Stimulated activated CD4-positive, alpha-beta T cell treated with anti-CD3 and anti-CD28 coated beads, Interleukin-12 subunit alpha, Interleukin-12 subunit beta, amount 100 ng/mL, for 24 hours (primary cell): ENCODE data around the gene TMEM255B.
"Not testable (repeated sequence)": the region's sequence is repeated elsewhere in the genome, so short reads cannot be mapped to it uniquely, and the experiment has no call there.

ENCODE experiments used
- DNase-seq, 2 experiments: peaks; one replicate each; pipeline ENCODE4 v3.0.0-alpha.2; 2020; ENCODE audit warnings: low read depth in 2 of 2

The TMEM255B gene

GRCh38 chr13:113749507-113749906, 9.5 kb upstream of the TMEM255B start:
- no peak for DNase-seq

DNA sequence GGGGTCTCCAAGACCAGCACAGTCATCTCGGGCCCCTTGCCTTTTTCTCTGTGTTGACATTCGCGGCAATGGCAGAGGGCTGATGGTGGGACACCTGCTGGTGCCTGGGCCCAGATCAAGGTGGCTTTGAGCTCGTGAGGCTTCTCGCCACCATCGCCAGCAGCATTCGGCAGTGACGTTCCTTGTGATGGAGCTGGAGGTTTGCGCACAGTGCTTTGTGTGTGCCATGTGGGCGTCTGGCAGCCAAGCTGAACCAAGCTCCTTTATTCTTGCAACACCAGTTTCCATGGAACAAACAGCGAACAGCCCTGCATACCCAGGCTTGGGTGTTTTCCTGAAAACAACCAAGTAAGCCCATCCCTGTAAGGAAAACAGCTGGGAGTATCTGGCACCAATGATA, 9.1 kb upstream of the TMEM255B start:
- DNase-seq: no peak

GRCh38 chr13:113750554-113751399, 8.2 kb upstream of the TMEM255B start:
- no peak for DNase-seq

DNA sequence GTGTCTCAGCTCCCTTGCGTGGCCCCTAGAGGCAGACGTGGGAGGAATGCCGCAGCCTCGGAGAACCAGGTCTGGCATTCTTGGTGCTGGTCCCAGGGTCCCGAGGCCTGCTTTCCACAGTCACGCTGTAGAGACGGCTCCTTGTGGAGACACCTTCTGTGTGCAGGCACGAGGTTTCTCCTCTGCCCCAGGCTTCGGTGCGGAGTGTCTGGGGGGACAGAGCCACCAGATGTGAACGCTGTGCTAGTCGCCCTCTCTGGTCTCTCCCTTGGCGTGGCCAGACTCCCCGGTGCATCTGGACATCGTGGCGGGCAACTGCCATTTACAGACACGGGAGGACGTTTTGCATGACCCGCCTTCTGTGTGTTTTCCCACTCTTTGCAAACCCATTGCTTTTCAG, 7.5 kb upstream of the TMEM255B start:
- DNase-seq: no peak

- DNase-seq: not testable (repeated sequence)
Observed at GRCh38 chr13:113752211-113752986, 6.6 kb upstream of the TMEM255B start.

DNA sequence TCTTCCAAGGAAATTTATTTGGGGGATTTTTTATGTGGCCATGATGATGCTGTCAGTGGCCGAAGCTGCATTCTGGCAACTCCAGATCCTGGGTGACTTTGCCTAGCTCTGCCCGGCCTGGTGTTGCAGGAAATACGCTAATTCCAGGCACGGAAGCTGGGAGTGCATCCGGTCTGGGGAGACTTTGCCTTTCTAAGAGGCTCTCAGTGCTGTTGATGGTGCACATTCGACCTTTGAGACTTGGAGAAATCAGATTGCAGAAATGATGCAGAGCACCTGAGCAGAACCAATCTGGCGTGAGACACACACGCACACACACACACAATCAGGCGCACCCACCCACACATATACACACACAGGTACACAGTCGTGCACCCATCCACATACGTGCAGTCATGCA, 5.9 kb upstream of the TMEM255B start:
- DNase-seq: no peak

- DNase-seq: no peak
Observed at GRCh38 chr13:113754242-113754641, 4.8 kb upstream of the TMEM255B start.

- no peak for DNase-seq
Observed at GRCh38 chr13:113754691-113755090, 4.3 kb upstream of the TMEM255B start.

- DNase-seq: no peak
Observed at GRCh38 chr13:113756441-113757097, 2.5 kb upstream of the TMEM255B start.

- no peak for DNase-seq
Observed at GRCh38 chr13:113759525-113760137, 605 bp downstream of the TMEM255B start.

DNA sequence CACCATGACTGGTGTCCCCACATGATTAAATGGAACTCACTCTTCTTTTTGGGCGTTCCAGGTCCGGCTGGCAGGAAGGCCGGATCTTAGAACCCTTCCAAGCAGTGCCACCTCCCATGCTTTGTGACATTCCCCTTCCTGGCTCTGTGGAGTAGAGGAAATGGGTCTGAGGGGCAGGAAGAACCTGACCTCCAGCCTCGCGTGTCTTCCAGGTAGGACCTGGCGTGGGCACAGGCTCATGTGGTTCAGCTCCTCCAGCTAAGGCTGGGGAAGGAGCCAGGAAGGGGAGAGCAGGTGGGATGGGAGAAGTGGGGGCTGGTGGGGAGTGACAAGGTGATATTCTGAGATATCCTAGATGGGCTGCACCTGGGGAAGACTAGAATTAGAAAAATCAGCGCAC, 2.1 kb downstream of the TMEM255B start:
- DNase-seq: no peak

- no peak for DNase-seq
Observed at GRCh38 chr13:113762075-113762474, 3.0 kb downstream of the TMEM255B start.

GRCh38 chr13:113762538-113762937, 3.5 kb downstream of the TMEM255B start:
- DNase-seq: no peak

DNA sequence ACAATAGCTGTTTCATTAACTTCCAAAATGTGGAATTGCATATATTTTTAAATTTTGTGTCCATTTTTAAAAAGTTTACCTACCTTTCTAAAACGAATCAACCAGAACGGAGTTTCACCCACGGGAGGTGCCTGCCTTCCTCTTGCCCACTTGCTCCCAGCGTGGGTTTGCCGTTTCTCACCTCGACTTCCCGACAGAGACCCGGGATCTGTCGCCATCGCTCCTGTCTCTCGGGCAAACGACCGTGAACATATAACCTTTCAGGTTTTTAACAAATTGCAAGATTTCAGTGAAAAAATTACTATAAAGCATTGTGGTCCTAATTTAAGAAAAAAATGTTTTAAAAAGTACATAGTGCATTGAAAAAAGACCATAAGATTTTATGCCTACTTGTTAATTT, 4.2 kb downstream of the TMEM255B start:
- DNase-seq: no peak

DNA sequence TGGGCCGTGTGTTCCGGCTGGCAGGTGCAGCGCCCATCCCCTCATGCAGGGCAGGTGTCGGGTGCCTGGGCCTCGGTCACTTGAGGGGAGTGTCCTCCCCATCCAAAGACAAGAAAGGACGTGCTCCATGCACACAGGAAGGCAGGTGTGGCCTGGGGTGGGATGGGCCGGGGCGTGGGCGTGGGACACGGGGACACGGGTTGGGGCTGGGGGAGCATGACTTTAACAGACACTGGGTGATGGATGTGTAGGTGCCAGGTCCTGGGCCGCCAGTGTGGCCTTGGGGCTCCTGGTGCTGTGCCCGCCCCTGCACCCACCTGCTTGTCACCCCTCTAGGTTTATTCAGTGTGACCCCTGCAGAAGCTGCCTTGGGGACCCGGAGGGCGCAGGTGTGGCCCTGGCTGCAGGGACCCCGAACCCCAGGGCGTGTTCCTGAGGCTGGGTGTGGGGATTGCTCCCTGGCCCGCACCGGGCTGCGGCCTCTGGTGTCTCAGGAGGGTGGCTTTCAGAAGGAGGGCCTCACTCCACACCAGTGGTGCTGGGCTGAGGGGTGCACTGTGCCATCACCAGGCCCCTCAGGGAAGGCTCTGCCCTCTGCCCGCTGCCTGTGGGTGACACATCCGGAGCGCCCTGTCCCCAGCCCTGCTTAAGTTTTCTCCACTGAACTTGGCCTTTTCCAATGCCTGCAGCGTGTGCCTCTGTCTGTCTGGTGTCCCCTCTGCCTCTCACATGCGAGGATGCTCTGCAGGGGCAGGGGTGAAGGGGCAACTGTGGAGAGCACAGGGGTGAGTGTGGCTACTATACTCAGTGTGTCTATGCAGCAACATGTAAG, 5.2 kb downstream of the TMEM255B start:
- DNase-seq: no peak

DNA sequence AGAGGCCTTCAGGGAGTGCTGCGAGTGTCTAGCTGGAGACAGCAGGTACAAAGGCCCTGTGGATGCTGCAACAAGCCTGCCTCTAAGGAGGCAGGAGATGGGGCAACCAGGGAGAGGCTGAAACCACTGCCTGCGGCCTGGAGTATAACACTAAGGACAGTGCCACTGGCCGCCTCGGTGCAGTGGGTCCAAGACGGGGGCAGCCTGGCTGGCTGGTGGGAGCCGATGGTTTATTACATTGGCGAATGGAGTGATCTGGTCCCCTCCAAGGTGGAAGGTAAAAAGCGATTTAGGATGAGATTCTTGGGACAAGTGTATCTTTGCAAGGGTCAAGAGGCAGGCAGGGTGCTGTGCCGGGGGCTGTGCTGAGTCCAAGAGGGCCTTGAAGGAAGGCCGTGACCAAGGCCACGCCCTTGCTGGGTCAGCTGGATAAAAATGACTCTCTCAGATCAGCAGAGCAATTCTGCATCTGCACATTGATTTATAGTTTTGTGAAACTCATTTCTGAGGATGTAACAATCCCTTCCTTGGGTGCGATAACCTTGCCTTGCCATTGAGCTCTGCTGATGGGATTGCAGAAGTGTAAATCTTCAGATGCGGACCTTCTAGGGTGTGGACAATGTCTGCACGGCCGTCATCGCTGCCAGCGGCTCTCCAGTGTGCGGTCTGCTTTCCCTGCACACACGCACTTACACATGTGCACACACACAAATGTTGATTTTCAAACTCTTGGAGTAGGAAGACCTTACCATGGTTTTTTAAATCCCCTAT, 6.0 kb downstream of the TMEM255B start:
- no peak for DNase-seq

GRCh38 chr13:113765564-113765910, 6.5 kb downstream of the TMEM255B start:
- DNase-seq: no peak

DNA sequence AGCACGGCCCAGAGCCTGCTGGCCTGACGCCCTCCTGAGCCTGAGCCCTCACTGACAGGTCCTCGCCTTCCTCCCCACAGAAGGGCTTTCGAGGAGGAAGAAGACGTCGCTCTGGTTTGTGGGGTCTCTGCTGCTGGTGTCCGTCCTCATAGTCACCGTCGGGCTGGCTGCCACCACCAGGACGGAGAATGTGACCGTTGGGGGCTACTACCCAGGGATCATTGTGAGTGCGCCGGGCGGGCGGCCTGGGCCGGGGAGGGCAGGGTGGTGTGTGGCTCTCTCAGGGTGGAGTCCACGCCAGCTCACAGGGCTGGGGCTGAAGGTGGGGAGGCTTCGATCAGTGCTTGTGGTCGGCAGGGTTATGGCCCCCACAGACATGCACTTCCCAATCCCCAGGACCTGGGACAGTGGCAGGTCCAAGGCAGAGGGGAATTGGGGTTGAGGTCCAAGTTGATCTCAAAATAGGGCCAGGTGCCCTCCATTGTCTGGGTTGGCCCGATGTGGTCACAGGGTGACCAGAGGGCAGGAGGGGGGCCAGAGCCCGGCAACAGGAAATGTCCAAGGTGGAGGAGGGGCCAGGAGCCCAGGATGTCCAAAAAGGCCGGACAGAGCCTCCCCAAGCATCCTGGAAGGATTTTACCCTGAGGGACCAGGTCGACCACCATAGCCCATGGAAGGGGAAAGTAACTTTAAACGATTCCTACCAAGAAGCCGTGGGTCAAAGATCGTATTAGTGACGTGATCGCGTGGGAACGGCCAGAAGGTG, 7.2 kb downstream of the TMEM255B start:
- DNase-seq: no peak

DNA sequence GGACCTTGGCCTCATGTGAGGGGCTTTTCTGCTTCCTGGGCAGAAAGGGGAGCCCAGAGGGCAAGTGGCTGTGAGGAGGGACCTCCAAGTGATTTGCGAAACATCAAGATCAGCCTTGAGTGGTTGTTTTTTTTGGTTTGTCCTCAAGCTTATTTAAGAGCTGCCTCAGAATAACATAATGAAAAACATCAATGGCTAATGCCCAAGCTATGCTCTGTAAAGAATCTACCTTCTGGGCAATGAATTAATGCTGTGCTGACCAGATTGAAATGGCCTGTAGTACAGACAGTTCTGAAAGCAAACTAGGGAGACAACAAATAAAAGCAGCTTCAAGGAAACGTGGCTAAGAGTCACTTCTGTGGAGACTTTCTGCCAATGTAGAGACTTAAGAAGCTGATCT, 8.3 kb downstream of the TMEM255B start:
- DNase-seq: no peak
